ENCODE measurements around the gene STX2.

GRCh38 chr12:130809791-130810190 is 29.3 kb downstream of the STX2 start:
- no peak for TF ChIP-seq CTCF (IDR thresholded peaks at IDR 0.05)
- no peak for TF ChIP-seq POLR2A (IDR thresholded peaks at IDR 0.05)

Measured in lower leg skin (tissue), 3 donors.